ENCODE data around the gene TMEM132D. TPM values are rescaled to one million over a fixed set of nuclear protein-coding genes. Genes with fewer than 3 reads are reported as not detected.

Gene TMEM132D
- total RNA-seq, 1 experiment from 2014 or later, result not detected

- ATAC-seq (no peak), DNase-seq (ENCODE audit: low read depth, low spot score) (no peak)
- ChIA-PET CTCF (no interaction called here), POLR2A (no interaction called here)
- H3K36me3 ChIP-seq (ENCODE audit: control insufficient read depth, insufficient read depth, low read length), result no peaks in the 10 kb centered on the region
- no peak overlapping the region for H3K4me3 ChIP-seq (ENCODE audit: low read depth in 2 of 2, low read length in 2 of 2)
- no peaks in the 10 kb centered on the region for H3K27me3 ChIP-seq (ENCODE audit: control insufficient read depth, insufficient read depth, low read length)
- no peak overlapping the region for H3K27ac ChIP-seq (ENCODE audit: low read length)
- H3K4me1 ChIP-seq (ENCODE audit: control insufficient read depth, insufficient read depth, low read length), result no peaks in the 10 kb centered on the region
- H3K9me3 ChIP-seq (ENCODE audit: control insufficient read depth, insufficient read depth, low read depth, low read length), result no peaks in the 10 kb centered on the region
- in situ Hi-C loops (cut with HindIII; ENCODE audit: low pct_unique_long_range_greater_than_20kb, low sequenced_read_pairs) (no loop called here), intact Hi-C loops (cut with micrococcal nuclease; ENCODE audit: unreplicated experiment) (no loop called here)
- BruUV-seq (replicated peaks), result no TSS peak
- TF ChIP-seq SIN3A (IDR thresholded peaks at IDR 0.05; ENCODE audit: borderline replicate concordance, insufficient read depth, low read depth, low read length), result no peak
- no peak for TF ChIP-seq CTCF (IDR thresholded peaks at IDR 0.05)
- TF ChIP-seq, protein P1, sequence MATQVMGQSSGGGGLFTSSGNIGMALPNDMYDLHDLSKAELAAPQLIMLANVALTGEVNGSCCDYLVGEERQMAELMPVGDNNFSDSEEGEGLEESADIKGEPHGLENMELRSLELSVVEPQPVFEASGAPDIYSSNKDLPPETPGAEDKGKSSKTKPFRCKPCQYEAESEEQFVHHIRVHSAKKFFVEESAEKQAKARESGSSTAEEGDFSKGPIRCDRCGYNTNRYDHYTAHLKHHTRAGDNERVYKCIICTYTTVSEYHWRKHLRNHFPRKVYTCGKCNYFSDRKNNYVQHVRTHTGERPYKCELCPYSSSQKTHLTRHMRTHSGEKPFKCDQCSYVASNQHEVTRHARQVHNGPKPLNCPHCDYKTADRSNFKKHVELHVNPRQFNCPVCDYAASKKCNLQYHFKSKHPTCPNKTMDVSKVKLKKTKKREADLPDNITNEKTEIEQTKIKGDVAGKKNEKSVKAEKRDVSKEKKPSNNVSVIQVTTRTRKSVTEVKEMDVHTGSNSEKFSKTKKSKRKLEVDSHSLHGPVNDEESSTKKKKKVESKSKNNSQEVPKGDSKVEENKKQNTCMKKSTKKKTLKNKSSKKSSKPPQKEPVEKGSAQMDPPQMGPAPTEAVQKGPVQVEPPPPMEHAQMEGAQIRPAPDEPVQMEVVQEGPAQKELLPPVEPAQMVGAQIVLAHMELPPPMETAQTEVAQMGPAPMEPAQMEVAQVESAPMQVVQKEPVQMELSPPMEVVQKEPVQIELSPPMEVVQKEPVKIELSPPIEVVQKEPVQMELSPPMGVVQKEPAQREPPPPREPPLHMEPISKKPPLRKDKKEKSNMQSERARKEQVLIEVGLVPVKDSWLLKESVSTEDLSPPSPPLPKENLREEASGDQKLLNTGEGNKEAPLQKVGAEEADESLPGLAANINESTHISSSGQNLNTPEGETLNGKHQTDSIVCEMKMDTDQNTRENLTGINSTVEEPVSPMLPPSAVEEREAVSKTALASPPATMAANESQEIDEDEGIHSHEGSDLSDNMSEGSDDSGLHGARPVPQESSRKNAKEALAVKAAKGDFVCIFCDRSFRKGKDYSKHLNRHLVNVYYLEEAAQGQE (IDR thresholded peaks at IDR 0.05; ENCODE audit: insufficient read depth in 1 of 2, low read depth in 2 of 2, low read length in 1 of 2), result no peak
- no peak for TF ChIP-seq TCF7L2 (IDR thresholded peaks at IDR 0.05; ENCODE audit: low read depth, low read length)
- TF ChIP-seq POLR2AphosphoS5 (IDR thresholded peaks at IDR 0.05; ENCODE audit: low read depth, low read length), result no peak
Observed at GRCh38 chr12:129599406-129599805, 304.4 kb downstream of the TMEM132D start.

DNA sequence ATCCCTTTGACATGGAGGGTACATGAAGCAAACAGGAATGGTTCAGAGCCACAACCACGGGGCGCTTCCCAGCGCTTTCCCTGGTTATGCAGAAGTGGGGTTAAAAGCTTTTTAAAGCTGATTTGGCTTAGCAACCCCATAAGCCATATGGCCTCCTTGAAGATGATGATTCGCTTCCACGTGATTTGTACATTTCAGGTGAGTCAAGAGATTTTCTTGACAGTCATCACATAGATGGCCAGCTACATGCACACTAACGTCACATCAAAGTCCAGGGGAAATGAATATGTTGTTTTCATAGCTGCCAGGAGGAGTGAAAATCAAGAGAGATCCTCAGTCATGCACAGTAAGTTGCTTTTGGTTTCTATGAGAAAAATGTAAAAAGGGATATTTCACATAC lies 309.7 kb downstream of the TMEM132D start:
- no peak overlapping the region for H3K4me3 ChIP-seq (ENCODE audit: low read depth in 2 of 2, low read length in 2 of 2)
- in situ Hi-C loops (cut with HindIII; ENCODE audit: low pct_unique_long_range_greater_than_20kb, low sequenced_read_pairs), result no loop called here
- DNase-seq (ENCODE audit: low read depth, low spot score) (no peak), ATAC-seq (no peak)
- no peaks in the 10 kb centered on the region for H3K27me3 ChIP-seq (ENCODE audit: control insufficient read depth, insufficient read depth, low read length)
- no TSS peak for BruUV-seq (replicated peaks)
- H3K9me3 ChIP-seq (ENCODE audit: control insufficient read depth, insufficient read depth, low read depth, low read length), result no peaks in the 10 kb centered on the region
- H3K4me1 ChIP-seq (ENCODE audit: control insufficient read depth, insufficient read depth, low read length), result no peaks in the 10 kb centered on the region
- ChIA-PET CTCF (no interaction called here), POLR2A (no interaction called here)
- no peak overlapping the region for H3K27ac ChIP-seq (ENCODE audit: low read length)
- intact Hi-C loops (cut with micrococcal nuclease; ENCODE audit: unreplicated experiment), result no loop called here
- TF ChIP-seq CTCF (IDR thresholded peaks at IDR 0.05) (no peak), SIN3A (IDR thresholded peaks at IDR 0.05; ENCODE audit: borderline replicate concordance, insufficient read depth, low read depth, low read length) (no peak), TCF7L2 (IDR thresholded peaks at IDR 0.05; ENCODE audit: low read depth, low read length) (no peak), POLR2AphosphoS5 (IDR thresholded peaks at IDR 0.05; ENCODE audit: low read depth, low read length) (no peak)
- TF ChIP-seq, protein P1 (IDR thresholded peaks at IDR 0.05; ENCODE audit: insufficient read depth in 1 of 2, low read depth in 2 of 2, low read length in 1 of 2), result no peak
- no peaks in the 10 kb centered on the region for H3K36me3 ChIP-seq (ENCODE audit: control insufficient read depth, insufficient read depth, low read length)
